HEK293 (cell line): Measurements from ENCODE around the gene C7orf57.

Experiments
- CTCF ChIA-PET: fragments of 350-600 bp; formaldehyde crosslinking; extraction: SDS; loops from one replicate; lab custom pipeline; 2021; ENCODE audit warnings: antibody characterized with exemption; lab: Yijun Ruan, JAX
- POLR2A ChIA-PET: fragments of 300-600 bp; formaldehyde crosslinking; extraction: SDS; loops from one replicate; lab custom pipeline; 2020; ENCODE audit warnings: antibody characterized with exemption, inconsistent platforms; lab: Yijun Ruan, JAX
- H3K27ac ChIP-seq: fragments of 200-500 bp; sonication (Bioruptor generic); 2 replicates; pipeline ENCODE4 v1.5.1; 2014; ENCODE audit warnings: low read depth, low read length, control low read depth, inconsistent platforms; ENCODE audit errors: extremely low read depth
- H3K36me3 ChIP-seq, 2 experiments: fragments of 200-500 bp in 1 of 2; sonication (Bioruptor generic) in 1 of 2; 1 replicate in 1 of 2; 2 replicates in 1 of 2; pipeline ENCODE4 v1.5.1; 2014 to 2017; ENCODE audit warnings: inconsistent platforms in 2 of 2, low read length in 2 of 2; ENCODE audit not compliant: control insufficient read depth in 2 of 2, insufficient read depth in 1 of 2
- H3K4me1 ChIP-seq: fragments of 200-500 bp; sonication (Bioruptor generic); 2 replicates; pipeline ENCODE4 v1.5.1; 2014; ENCODE audit warnings: mild to moderate bottlenecking, low read length, inconsistent platforms; ENCODE audit not compliant: control insufficient read depth, insufficient read depth
- H3K4me3 ChIP-seq: 2 replicates; pipeline ENCODE4 v1.5.1; 2011; ENCODE audit warnings: low read depth, mild to moderate bottlenecking, control low read depth, low read length, moderate library complexity
- H3K9me3 ChIP-seq: fragments of 200-500 bp; sonication (Bioruptor generic); 2 replicates; pipeline ENCODE4 v1.5.1; 2014; ENCODE audit warnings: low read depth, low read length, inconsistent platforms; ENCODE audit not compliant: control insufficient read depth, insufficient read depth
- GLIS1 ChIP-seq: fragments of 450-650 bp; formaldehyde crosslinking; IDR thresholded peaks from 2 replicates; pipeline ENCODE4 v1.5.1; 2016; ENCODE audit warnings: missing biosample characterization, missing genetic modification characterization
- HOXA7 ChIP-seq: sonication (generic); formaldehyde crosslinking; IDR thresholded peaks from 2 replicates; pipeline ENCODE4 v1.8.1; 2022; ENCODE audit warnings: missing genetic modification reagents, borderline replicate concordance
- INSM2 ChIP-seq: fragments of 450-650 bp; formaldehyde crosslinking; IDR thresholded peaks from 2 replicates; pipeline ENCODE4 v1.5.1; 2016; ENCODE audit warnings: missing biosample characterization, missing genetic modification characterization
- OSR2 ChIP-seq: fragments of 450-650 bp; formaldehyde crosslinking; IDR thresholded peaks from 2 replicates; pipeline ENCODE4 v1.5.1; 2016; ENCODE audit warnings: missing biosample characterization, missing genetic modification characterization
- PRDM1 ChIP-seq: fragments of 450-650 bp; formaldehyde crosslinking; IDR thresholded peaks from 2 replicates; pipeline ENCODE4; 2016; ENCODE audit warnings: missing biosample characterization, missing genetic modification characterization
- SALL2 ChIP-seq: fragments of 450-650 bp; formaldehyde crosslinking; IDR thresholded peaks from 2 replicates; pipeline ENCODE4 v1.5.0; 2017; ENCODE audit warnings: missing biosample characterization, mild to moderate bottlenecking, missing genetic modification characterization, borderline replicate concordance
- SCRT1 ChIP-seq: fragments of 450-650 bp; formaldehyde crosslinking; IDR thresholded peaks from 2 replicates; pipeline ENCODE4 v1.5.1; 2016; ENCODE audit warnings: missing biosample characterization, missing genetic modification characterization, borderline replicate concordance
- SETDB1 ChIP-seq: IDR thresholded peaks from one replicate; pipeline ENCODE4 v1.6.1; 2017; ENCODE audit warnings: mild to moderate bottlenecking, low read length, moderate library complexity, mixed read lengths; ENCODE audit not compliant: insufficient read length
- SP2 ChIP-seq: fragments of 450-650 bp; formaldehyde crosslinking; IDR thresholded peaks from 2 replicates; pipeline ENCODE4 v1.5.1; 2016; ENCODE audit warnings: missing biosample characterization, missing genetic modification characterization
- ZBTB20 ChIP-seq: fragments of 450-650 bp; formaldehyde crosslinking; IDR thresholded peaks from 2 replicates; pipeline ENCODE4 v1.5.1; 2016; ENCODE audit warnings: missing biosample characterization, missing genetic modification characterization
- ZBTB26 ChIP-seq: fragments of 450-650 bp; formaldehyde crosslinking; optimal IDR thresholded peaks from 2 replicates; pipeline ENCODE3; 2016; ENCODE audit warnings: missing biosample characterization, mild to moderate bottlenecking, missing genetic modification characterization
- ZIC2 ChIP-seq: fragments of 450-650 bp; formaldehyde crosslinking; IDR thresholded peaks from 2 replicates; pipeline ENCODE4 v1.5.1; 2016; ENCODE audit warnings: missing biosample characterization, missing genetic modification characterization
- ZNF10 ChIP-seq: fragments of 450-650 bp; formaldehyde crosslinking; IDR thresholded peaks from 2 replicates; pipeline ENCODE4 v1.5.1; 2017; ENCODE audit warnings: missing biosample characterization, missing genetic modification characterization
- ZNF280D ChIP-seq: fragments of 450-650 bp; formaldehyde crosslinking; IDR thresholded peaks from 2 replicates; pipeline ENCODE4 v1.5.1; 2016; ENCODE audit warnings: missing biosample characterization, missing genetic modification characterization
- ZNF513 ChIP-seq: fragments of 450-650 bp; IDR thresholded peaks from 2 replicates; pipeline ENCODE4 v1.5.1; 2018; ENCODE audit warnings: missing biosample characterization, missing genetic modification characterization
- ZNF521 ChIP-seq: fragments of 450-650 bp; formaldehyde crosslinking; IDR thresholded peaks from 2 replicates; pipeline ENCODE4 v1.5.1; 2017; ENCODE audit warnings: missing biosample characterization, mild to moderate bottlenecking, missing genetic modification characterization
- ZNF664 ChIP-seq: fragments of 450-650 bp; formaldehyde crosslinking; IDR thresholded peaks from 2 replicates; pipeline ENCODE4 v1.5.1; 2016; ENCODE audit warnings: missing biosample characterization, missing genetic modification characterization
- ZNF792 ChIP-seq: fragments of 450-650 bp; formaldehyde crosslinking; IDR thresholded peaks from 2 replicates; pipeline ENCODE4 v1.5.1; 2016; ENCODE audit warnings: missing biosample characterization, missing genetic modification characterization
- TF ChIP-seq, protein P1 (sequence below): fragments of 450-650 bp; formaldehyde crosslinking; conservative IDR thresholded peaks from 2 replicates; pipeline ENCODE4 v1.5.1; 2016; ENCODE audit warnings: low read depth, missing biosample characterization, missing genetic modification characterization
- TF ChIP-seq, protein P2 (sequence below): fragments of 450-650 bp; formaldehyde crosslinking; IDR thresholded peaks from 2 replicates; pipeline ENCODE4 v1.5.1; 2016; ENCODE audit warnings: missing biosample characterization, missing genetic modification characterization, borderline replicate concordance

Gene C7orf57

GRCh38 chr7:48045195-48045765, 9.9 kb downstream of the C7orf57 start (continued):
- TF ChIP-seq ZBTB26 (tag by site-specific recombination): no peak
- no peak for TF ChIP-seq SCRT1 (tag by site-specific recombination)

GRCh38 chr7:48046458-48046857, 11.1 kb downstream of the C7orf57 start:
- CTCF ChIA-PET: no interaction called here

GRCh38 chr7:48048113-48048512, 12.8 kb downstream of the C7orf57 start:
- Histone ChIP-seq H3K4me3 (no peak overlapping the region), H3K4me1 (no peaks in the 10 kb centered on the region), H3K36me3 (no peaks in the 10 kb centered on the region), H3K27ac (no peak overlapping the region), H3K9me3 (no peaks in the 10 kb centered on the region)
- CTCF ChIA-PET: no interaction called here
- POLR2A ChIA-PET: no interaction called here
- TF ChIP-seq SP2 (tag by site-specific recombination) (no peak), ZNF664 (tag by site-specific recombination) (no peak), OSR2 (tag by site-specific recombination) (no peak), ZNF792 (tag by site-specific recombination) (no peak), GLIS1 (tag by site-specific recombination) (no peak), ZNF280D (tag by site-specific recombination) (no peak), ZNF513 (tag by site-specific recombination) (no peak), SALL2 (no peak), ZBTB20 (tag by site-specific recombination) (no peak)
- TF ChIP-seq, protein P1, sequence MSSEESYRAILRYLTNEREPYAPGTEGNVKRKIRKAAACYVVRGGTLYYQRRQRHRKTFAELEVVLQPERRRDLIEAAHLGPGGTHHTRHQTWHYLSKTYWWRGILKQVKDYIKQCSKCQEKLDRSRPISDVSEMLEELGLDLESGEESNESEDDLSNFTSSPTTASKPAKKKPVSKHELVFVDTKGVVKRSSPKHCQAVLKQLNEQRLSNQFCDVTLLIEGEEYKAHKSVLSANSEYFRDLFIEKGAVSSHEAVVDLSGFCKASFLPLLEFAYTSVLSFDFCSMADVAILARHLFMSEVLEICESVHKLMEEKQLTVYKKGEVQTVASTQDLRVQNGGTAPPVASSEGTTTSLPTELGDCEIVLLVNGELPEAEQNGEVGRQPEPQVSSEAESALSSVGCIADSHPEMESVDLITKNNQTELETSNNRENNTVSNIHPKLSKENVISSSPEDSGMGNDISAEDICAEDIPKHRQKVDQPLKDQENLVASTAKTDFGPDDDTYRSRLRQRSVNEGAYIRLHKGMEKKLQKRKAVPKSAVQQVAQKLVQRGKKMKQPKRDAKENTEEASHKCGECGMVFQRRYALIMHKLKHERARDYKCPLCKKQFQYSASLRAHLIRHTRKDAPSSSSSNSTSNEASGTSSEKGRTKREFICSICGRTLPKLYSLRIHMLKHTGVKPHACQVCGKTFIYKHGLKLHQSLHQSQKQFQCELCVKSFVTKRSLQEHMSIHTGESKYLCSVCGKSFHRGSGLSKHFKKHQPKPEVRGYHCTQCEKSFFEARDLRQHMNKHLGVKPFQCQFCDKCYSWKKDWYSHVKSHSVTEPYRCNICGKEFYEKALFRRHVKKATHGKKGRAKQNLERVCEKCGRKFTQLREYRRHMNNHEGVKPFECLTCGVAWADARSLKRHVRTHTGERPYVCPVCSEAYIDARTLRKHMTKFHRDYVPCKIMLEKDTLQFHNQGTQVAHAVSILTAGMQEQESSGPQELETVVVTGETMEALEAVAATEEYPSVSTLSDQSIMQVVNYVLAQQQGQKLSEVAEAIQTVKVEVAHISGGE (tag by site-specific recombination): no peak
- TF ChIP-seq, protein P2, sequence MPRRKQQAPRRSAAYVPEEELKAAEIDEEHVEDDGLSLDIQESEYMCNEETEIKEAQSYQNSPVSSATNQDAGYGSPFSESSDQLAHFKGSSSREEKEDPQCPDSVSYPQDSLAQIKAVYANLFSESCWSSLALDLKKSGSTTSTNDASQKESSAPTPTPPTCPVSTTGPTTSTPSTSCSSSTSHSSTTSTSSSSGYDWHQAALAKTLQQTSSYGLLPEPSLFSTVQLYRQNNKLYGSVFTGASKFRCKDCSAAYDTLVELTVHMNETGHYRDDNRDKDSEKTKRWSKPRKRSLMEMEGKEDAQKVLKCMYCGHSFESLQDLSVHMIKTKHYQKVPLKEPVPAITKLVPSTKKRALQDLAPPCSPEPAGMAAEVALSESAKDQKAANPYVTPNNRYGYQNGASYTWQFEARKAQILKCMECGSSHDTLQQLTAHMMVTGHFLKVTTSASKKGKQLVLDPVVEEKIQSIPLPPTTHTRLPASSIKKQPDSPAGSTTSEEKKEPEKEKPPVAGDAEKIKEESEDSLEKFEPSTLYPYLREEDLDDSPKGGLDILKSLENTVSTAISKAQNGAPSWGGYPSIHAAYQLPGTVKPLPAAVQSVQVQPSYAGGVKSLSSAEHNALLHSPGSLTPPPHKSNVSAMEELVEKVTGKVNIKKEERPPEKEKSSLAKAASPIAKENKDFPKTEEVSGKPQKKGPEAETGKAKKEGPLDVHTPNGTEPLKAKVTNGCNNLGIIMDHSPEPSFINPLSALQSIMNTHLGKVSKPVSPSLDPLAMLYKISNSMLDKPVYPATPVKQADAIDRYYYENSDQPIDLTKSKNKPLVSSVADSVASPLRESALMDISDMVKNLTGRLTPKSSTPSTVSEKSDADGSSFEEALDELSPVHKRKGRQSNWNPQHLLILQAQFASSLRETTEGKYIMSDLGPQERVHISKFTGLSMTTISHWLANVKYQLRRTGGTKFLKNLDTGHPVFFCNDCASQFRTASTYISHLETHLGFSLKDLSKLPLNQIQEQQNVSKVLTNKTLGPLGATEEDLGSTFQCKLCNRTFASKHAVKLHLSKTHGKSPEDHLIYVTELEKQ (tag by site-specific recombination): no peak

More at GRCh38 chr7:48046458-48046857, 11.1 kb downstream of the C7orf57 start:
- TF ChIP-seq ZNF521: no peak
- TF ChIP-seq ZNF10: no peak
- TF ChIP-seq SETDB1: no peak
- no peak for TF ChIP-seq HOXA7 (CRISPR knock-in tag)
- TF ChIP-seq ZIC2: no peak
- no peak for TF ChIP-seq PRDM1
- TF ChIP-seq INSM2 (tag by site-specific recombination): no peak
- H3K4me1 ChIP-seq: no peaks in the 10 kb centered on the region
- POLR2A ChIA-PET: no interaction called here
- no peaks in the 10 kb centered on the region for H3K36me3 ChIP-seq
- H3K9me3 ChIP-seq: no peaks in the 10 kb centered on the region
- H3K27ac ChIP-seq: no peak overlapping the region
- H3K4me3 ChIP-seq: no peak overlapping the region
